Measurements from ENCODE around the gene ERN2.

- no peak for TF ChIP-seq EP300 (IDR thresholded peaks at IDR 0.05)
- TF ChIP-seq, protein P1, sequence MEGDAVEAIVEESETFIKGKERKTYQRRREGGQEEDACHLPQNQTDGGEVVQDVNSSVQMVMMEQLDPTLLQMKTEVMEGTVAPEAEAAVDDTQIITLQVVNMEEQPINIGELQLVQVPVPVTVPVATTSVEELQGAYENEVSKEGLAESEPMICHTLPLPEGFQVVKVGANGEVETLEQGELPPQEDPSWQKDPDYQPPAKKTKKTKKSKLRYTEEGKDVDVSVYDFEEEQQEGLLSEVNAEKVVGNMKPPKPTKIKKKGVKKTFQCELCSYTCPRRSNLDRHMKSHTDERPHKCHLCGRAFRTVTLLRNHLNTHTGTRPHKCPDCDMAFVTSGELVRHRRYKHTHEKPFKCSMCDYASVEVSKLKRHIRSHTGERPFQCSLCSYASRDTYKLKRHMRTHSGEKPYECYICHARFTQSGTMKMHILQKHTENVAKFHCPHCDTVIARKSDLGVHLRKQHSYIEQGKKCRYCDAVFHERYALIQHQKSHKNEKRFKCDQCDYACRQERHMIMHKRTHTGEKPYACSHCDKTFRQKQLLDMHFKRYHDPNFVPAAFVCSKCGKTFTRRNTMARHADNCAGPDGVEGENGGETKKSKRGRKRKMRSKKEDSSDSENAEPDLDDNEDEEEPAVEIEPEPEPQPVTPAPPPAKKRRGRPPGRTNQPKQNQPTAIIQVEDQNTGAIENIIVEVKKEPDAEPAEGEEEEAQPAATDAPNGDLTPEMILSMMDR (IDR thresholded peaks at IDR 0.05): no peak
These were observed 16.7 kb upstream of the ERN2 start for GRCh38 chr16:23729503-23730424.
